ENCODE measurements around the gene SGK1.

DNA sequence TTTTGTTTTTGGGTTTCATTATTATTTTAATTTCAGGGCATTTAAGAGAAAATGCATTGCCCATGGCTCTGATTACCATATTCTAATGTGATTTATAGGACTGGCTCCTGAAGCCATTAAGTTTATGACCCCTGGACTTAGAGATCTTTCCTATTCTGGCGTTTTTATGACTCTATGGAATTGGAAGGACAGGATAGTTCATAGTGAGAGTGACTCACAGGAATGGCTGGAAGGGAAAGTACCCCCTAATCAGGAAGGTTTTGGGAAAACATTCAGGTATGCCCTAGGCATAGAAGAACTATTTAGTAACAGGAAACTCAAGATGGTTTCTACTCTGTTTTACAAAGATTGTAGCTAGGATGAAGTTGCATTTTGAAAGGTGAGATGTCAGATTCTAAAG lies 156.9 kb downstream of the SGK1 start:
- TF ChIP-seq POLR2AphosphoS5 (IDR thresholded peaks at IDR 0.05; ENCODE audit: borderline replicate concordance, low read depth, low read length) (no peak), EZH2 (IDR thresholded peaks at IDR 0.05) (no peak)
